ENCODE measurements around the gene HLCS. TPM values are rescaled to one million over a fixed set of nuclear protein-coding genes. Genes with fewer than 3 reads are reported as not detected.

Gene HLCS
- total and polyA plus RNA-seq, 2 of the 4 experiments (the other 2 are of a cell fraction) = 10.6 to 21.0 TPM

- H3K79me1 ChIP-seq (ENCODE audit: low read depth in 1 of 2, low read length in 2 of 2) = 0 out of 4 replicates have a peak, but pooled peaks cover 0 to 4% of the 10 kb centered on the region in 2 experiments
- H3K4me2 ChIP-seq (ENCODE audit: low read depth, low read length) = no peak overlapping the region
- H3K36me3 ChIP-seq (ENCODE audit: control insufficient read depth, insufficient read depth, low read length) = no peaks in the 10 kb centered on the region
- H2AK5ac ChIP-seq (ENCODE audit: low read depth, low read length) = no peak overlapping the region
- dilution Hi-C loops (cut with HindIII; ENCODE audit: low sequenced_read_pairs, unreplicated experiment) (no loop called here), intact Hi-C loops (cut with micrococcal nuclease) (no loop called here), in situ Hi-C loops (cut with MboI; ENCODE audit: low sequenced_read_pairs) (no loop called here)
- H2AFZ ChIP-seq (replicated peaks; ENCODE audit: low read length, poor library complexity) = no peak overlapping the region
- no peaks in the 10 kb centered on the region for H4K20me1 ChIP-seq (ENCODE audit: insufficient read depth, low read length)
- H3K4ac ChIP-seq (ENCODE audit: low read depth, low read length) = no peak overlapping the region
- CTCF ChIA-PET = no interaction called here
- H3K27me3 ChIP-seq (ENCODE audit: control insufficient read depth, insufficient read depth, low read length) = no peaks in the 10 kb centered on the region
- no peak overlapping the region for H2AK9ac ChIP-seq (replicated peaks; ENCODE audit: low read depth, low read length, poor library complexity)
- no peak overlapping the region for H3K14ac ChIP-seq (replicated peaks; ENCODE audit: low read depth, low read length)
- H2BK15ac ChIP-seq (ENCODE audit: low read depth, low read length) = no peak overlapping the region
- WGBS, 2 experiments (ENCODE audit: extremely low coverage in 2 of 2, insufficient read length in 1 of 2) = 92% methylated on average over 5 of the region's 12 CpGs; no CpG with 5 or more reads in 1 of the 2 experiments
- no peak overlapping the region for H2BK120ac ChIP-seq (ENCODE audit: low read depth, low read length)
- H2BK20ac ChIP-seq (ENCODE audit: low read depth, low read length) = no peak overlapping the region
- ATAC-seq (ENCODE audit: low read depth) (no peak), DNase-seq (no peak)
- POLR2A ChIA-PET (ENCODE audit: unreplicated experiment) = no interaction called here
- no peak overlapping the region for H4K8ac ChIP-seq (ENCODE audit: low read depth in 2 of 2, low read length in 2 of 2)
- peaks cover 4% of the 10 kb centered on the region; the same call in 1 of the 2 replicates for H3K9me3 ChIP-seq (ENCODE audit: control insufficient read depth, insufficient read depth, low read length)
- no peak overlapping the region for H3K18ac ChIP-seq (ENCODE audit: low read depth, low read length)
- no peak overlapping the region for H3K9ac ChIP-seq (ENCODE audit: low read depth, low read length)
- H2BK5ac ChIP-seq (ENCODE audit: low read depth, low read length, poor library complexity, severe bottlenecking) = no peak overlapping the region
- TF ChIP-seq RAD21 (IDR thresholded peaks at IDR 0.05; ENCODE audit: low read length) = no peak
- no peak for TF ChIP-seq SMC3 (IDR thresholded peaks at IDR 0.05; ENCODE audit: low read depth, low read length)
- no peak for TF ChIP-seq NFE2L2 (IDR thresholded peaks at IDR 0.05; ENCODE audit: low read depth, low read length)
- TF ChIP-seq USF2 (IDR thresholded peaks at IDR 0.05; ENCODE audit: low read depth, low read length) = no peak
- no peak for TF ChIP-seq MAFK (IDR thresholded peaks at IDR 0.05; ENCODE audit: low read depth, low read length)
- TF ChIP-seq FOS (IDR thresholded peaks at IDR 0.05; ENCODE audit: low read depth, low read length) = no peak
- TF ChIP-seq CTCF (conservative IDR thresholded peaks at IDR 0.05; ENCODE audit: low read depth, low read length) = no peak
- TF ChIP-seq RCOR1 (IDR thresholded peaks at IDR 0.05; ENCODE audit: insufficient replicate concordance, low read length) = no peak
- no peak for TF ChIP-seq MXI1 (IDR thresholded peaks at IDR 0.05; ENCODE audit: borderline replicate concordance, low read depth, low read length)
- no peak for TF ChIP-seq POLR2A (IDR thresholded peaks at IDR 0.05; ENCODE audit: low read depth, low read length)
- TF ChIP-seq CEBPB (IDR thresholded peaks at IDR 0.05; ENCODE audit: low read depth, low read length) = no peak
- TF ChIP-seq MAZ (IDR thresholded peaks at IDR 0.05; ENCODE audit: borderline replicate concordance, low read depth, low read length) = no peak
- no peak for TF ChIP-seq BHLHE40 (IDR thresholded peaks at IDR 0.05; ENCODE audit: low read depth, low read length)
- TF ChIP-seq CHD1 (IDR thresholded peaks at IDR 0.05; ENCODE audit: low read depth, low read length) = no peak
- no peak for TF ChIP-seq RFX5 (IDR thresholded peaks at IDR 0.05; ENCODE audit: low read depth, low read length)
- no peak for TF ChIP-seq ELK1 (IDR thresholded peaks at IDR 0.05; ENCODE audit: borderline replicate concordance, low read depth, low read length)
- H3K9me1 ChIP-seq (ENCODE audit: insufficient read depth, low read length) = no peaks in the 10 kb centered on the region
- H3K56ac ChIP-seq (ENCODE audit: extremely low read depth, insufficient read depth, low read length) = no peak overlapping the region
- H3K27ac ChIP-seq (ENCODE audit: insufficient read depth, low read length) = no peak overlapping the region
- no peak overlapping the region for H4K91ac ChIP-seq (ENCODE audit: insufficient read depth, low read depth, low read length)
- H4K5ac ChIP-seq (ENCODE audit: low read depth, low read length) = no peak overlapping the region
- no peak overlapping the region for H3K4me3 ChIP-seq (ENCODE audit: insufficient read depth, low read depth, low read length)
- H3K4me1 ChIP-seq (ENCODE audit: control insufficient read depth, insufficient read depth, low read length) = peaks cover 2% of the 10 kb centered on the region; the same call in 1 of the 2 replicates
- no TSS peak for BruUV-seq (replicated peaks)
- H3K23ac ChIP-seq (ENCODE audit: low read depth, low read length) = no peak overlapping the region
Observed at GRCh38 chr21:36874665-36875064, 91.8 kb downstream of the HLCS start.

Data from IMR-90 (cell line).